Right cardiac atrium (tissue), 5 donors: ENCODE data around the gene BLTP2. TPM values are rescaled to one million over a fixed set of nuclear protein-coding genes. Genes with fewer than 3 reads are reported as not detected.
A peak's percentile ranks its signal among the peaks of the same experiment; 100 is the strongest.
"Not testable (repeated sequence)": the region's sequence is repeated elsewhere in the genome, so short reads cannot be mapped to it uniquely, and the experiment has no call there.

Source experiments
- ATAC-seq, 2 donors: fragments of 200-7000 bp; cut with Tn5 transposase; one replicate each; pipeline versions ENCODE4 v1.8.0 to v1.9.1; 2020; ENCODE audit warnings: moderate library complexity in 2 of 2, mild to moderate bottlenecking in 1 of 2
- DNase-seq, 3 donors: peaks; one replicate each; pipeline ENCODE4 v3.0.0-alpha.2; 2020
- H3K27ac ChIP-seq: one replicate; pipeline ENCODE4 v1.5.1; 2013; ENCODE audit warnings: mild to moderate bottlenecking, low read length, control low read depth, moderate library complexity
- H3K27me3 ChIP-seq: one replicate; pipeline ENCODE4 v1.6.1; 2013; ENCODE audit not compliant: control insufficient read depth, insufficient read depth
- H3K4me1 ChIP-seq: one replicate; pipeline ENCODE4 v1.6.1; 2013; ENCODE audit warnings: low read length; ENCODE audit not compliant: control insufficient read depth, insufficient read depth
- H3K4me3 ChIP-seq: one replicate; pipeline ENCODE4 v1.5.1; 2013; ENCODE audit warnings: low read length, control low read depth
- H3K9me3 ChIP-seq: one replicate; pipeline ENCODE4 v1.6.1; 2013; ENCODE audit warnings: low read length; ENCODE audit not compliant: control insufficient read depth
- WGBS: extraction: QIAGEN DNeasy Blood & Tissue Kit; methylation state at CpG from one replicate; pipeline ENCODE4 v1.1.7; 2013; 5-methylcytosine and 5-hydroxymethylcytosine counted together
- intact Hi-C, 4 donors: fragments of 100-400 bp; cut with DNase I; formaldehyde crosslinking; loops; one replicate each; pipeline versions ENCODE4 v1.11.0 to v1.14.0; 2022 to 2023
- polyA plus RNA-seq: library from polyadenylated mRNA; stranded (reverse); fragments of 200-250 nt; gene quantifications from one replicate; pipeline ENCODE4 v1.2.3, GENCODE V29; 2013
- total RNA-seq, 4 donors: library from RNA; stranded (reverse); fragmentation: NEBNext Ultra II Directional; extraction: Animal tissue kit (Norgen Biotek cat#: 25700); gene quantifications; one replicate each; pipeline ENCODE4 v1.2.1, GENCODE V29; 2021
- donor health status: healthy with polysubstance abuse.
- donor health status: DM: no; HTN: yes; CAD: no.
- donor health status: DM: no; HTN: no; CAD: no.
- donor health status: DM: no; HTN: yes; CAD: no; lungs with severe emphysema.
- donor health status: DM: yes; HTN: yes; CAD: no.

Gene BLTP2
- total and polyA plus RNA-seq, 5 donors = 21.0 to 87.3 (median 80.0) TPM

GRCh38 chr17:28667870-28668269, 22.9 kb upstream of the BLTP2 start:
- Histone ChIP-seq H3K9me3 (no peaks in the 10 kb centered on the region), H3K27ac (no peak overlapping the region), H3K4me1 (no peaks in the 10 kb centered on the region), H3K27me3 (no peaks in the 10 kb centered on the region), H3K4me3 (no peak overlapping the region)
- intact Hi-C loops = no loop called here
- DNase-seq (no peak), ATAC-seq (no peak)
- WGBS = 76% methylated on average over 1 of the region's 1 CpG

GRCh38 chr17:28665994-28666393, 21.0 kb upstream of the BLTP2 start:
- Histone ChIP-seq H3K4me3 (no peak overlapping the region), H3K9me3 (no peaks in the 10 kb centered on the region), H3K27me3 (no peaks in the 10 kb centered on the region), H3K4me1 (no peaks in the 10 kb centered on the region), H3K27ac (no peak overlapping the region)
- intact Hi-C loops = no loop called here
- 79% methylated on average over 2 of the region's 2 CpGs for WGBS
- no peak for DNase-seq
- ATAC-seq = no peak

DNA sequence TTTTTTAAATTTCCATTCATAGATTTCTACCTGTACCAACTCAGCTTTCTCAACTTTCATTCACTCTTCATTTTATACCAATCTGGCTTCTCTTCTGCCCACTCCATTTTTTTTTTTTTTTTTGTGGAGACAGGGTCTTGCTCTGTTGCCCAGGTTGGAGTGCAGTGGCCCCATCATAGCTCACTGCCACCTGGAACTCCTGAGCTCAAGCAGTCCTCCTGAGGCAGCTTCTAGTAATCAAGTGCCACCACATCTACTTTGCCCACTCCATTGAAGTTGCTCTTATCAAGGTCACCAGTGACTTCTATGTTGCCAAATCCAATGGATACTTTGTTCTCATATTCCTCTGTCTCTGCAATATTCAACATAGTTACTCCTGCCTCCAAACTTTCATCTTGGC, 18.8 kb upstream of the BLTP2 start:
- ATAC-seq = no peak
- H3K4me1 ChIP-seq = no peaks in the 10 kb centered on the region
- no peaks in the 10 kb centered on the region for H3K9me3 ChIP-seq
- H3K27me3 ChIP-seq = no peaks in the 10 kb centered on the region
- intact Hi-C loops = no loop called here
- peak overlapping the region; percentile 14 for H3K4me3 ChIP-seq
- H3K27ac ChIP-seq = no peak overlapping the region
- no peak for DNase-seq

GRCh38 chr17:28662527-28662829, 17.5 kb upstream of the BLTP2 start:
- H3K27me3 ChIP-seq = no peaks in the 10 kb centered on the region
- no peak for ATAC-seq
- no peak for DNase-seq
- H3K4me1 ChIP-seq = no peaks in the 10 kb centered on the region
- intact Hi-C loops = no loop called here
- 0% methylated on average over 10 of the region's 10 CpGs for WGBS
- H3K9me3 ChIP-seq = no peaks in the 10 kb centered on the region
- H3K4me3 ChIP-seq = peak overlapping the region; percentile 98
- peak overlapping the region; percentile 92 for H3K27ac ChIP-seq

DNA sequence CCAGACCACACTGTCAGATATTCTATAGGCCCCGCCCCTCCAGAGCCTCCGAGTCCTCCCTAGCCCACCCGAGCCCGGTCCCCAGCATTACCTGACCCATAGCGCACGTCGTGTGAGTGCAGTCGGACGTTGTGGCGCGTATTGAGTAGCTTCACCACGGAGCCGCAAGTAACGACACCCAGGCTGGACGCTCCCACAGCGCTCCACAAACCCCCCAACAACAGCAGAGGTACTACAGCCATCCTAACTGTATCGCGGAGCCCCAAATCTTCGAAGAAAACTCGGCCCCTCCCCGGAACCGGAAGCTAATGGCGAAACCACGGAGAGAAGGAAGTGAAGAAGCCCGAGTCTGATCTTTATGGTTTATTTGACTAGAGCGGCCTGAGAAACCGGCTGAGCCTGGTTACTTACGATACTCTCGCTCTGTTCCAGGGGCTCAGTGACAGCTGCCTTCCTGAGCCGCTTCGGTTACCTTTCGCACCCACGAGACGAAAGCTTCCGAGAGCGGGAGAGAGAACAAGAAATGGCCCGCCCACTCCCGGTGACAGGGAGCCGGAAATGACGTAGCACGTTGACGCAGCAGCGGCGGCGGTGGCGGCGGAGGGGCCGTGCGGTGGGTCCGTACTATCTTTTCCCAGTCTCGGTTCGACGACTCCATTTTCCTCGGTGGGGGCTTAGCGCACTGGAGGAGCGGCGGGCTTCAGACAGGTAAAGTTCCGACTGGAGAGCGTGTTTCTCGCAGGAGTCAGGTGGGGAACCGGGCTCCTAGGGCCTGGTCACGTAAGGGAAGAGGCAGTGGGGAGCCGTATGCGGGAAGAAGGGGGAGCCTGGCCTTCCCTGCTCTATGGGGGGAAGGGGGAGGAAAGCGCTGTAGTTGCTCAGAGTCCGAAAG, 16.9 kb upstream of the BLTP2 start, which contains the start of the genes SDF2 and SUPT6H:
TSS of gene SDF2 (minus strand) at position 272 of the 892 bp plus-strand sequence. CDS start at position 242, 30 bp downstream.
TSS of gene SUPT6H (plus strand) at position 571 of the 892 bp plus-strand sequence. CDS start 11,197 bp downstream, outside the sequence.
- ATAC-seq = peak; percentile 95 to 96
- peak; percentile 91 to 96 (median 95) for DNase-seq
- under 1% methylated on average over 66 of the region's 66 CpGs for WGBS
- intact Hi-C loops = no loop called here
- Histone ChIP-seq H3K9me3 (no peaks in the 10 kb centered on the region), H3K27me3 (no peaks in the 10 kb centered on the region), H3K27ac (peak within 1 kb of the TSS; percentile 92), H3K4me1 (no peaks in the 10 kb centered on the region), H3K4me3 (peak within 1 kb of the TSS; percentile 98)

DNA sequence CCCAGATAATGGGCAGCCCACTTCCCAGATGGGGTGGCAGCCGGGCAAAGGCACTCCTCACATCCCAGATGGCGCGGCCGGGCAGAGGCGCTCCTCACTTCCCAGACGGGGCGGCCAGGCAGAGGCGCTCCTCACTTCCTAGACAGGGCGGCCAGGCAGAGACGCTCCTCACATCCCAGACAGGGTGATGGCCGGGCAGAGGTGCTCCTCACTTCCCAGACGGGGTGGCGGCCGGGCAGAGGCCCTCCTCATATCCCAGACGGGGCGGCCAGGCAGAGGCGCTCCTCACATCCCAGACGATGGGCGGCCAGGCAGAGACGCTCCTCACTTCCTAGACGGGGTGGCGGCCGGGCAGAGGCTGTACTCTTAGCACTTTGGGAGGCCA, 14.5 kb upstream of the BLTP2 start:
- WGBS = 98% methylated on average over 23 of the region's 23 CpGs
- H3K9me3 ChIP-seq, H3K4me3 ChIP-seq, H3K4me1 ChIP-seq, intact Hi-C loops, H3K27ac ChIP-seq, H3K27me3 ChIP-seq, ATAC-seq: not testable (repeated sequence)
- peak in 1 of 3 donors; percentile 51 for DNase-seq

DNA sequence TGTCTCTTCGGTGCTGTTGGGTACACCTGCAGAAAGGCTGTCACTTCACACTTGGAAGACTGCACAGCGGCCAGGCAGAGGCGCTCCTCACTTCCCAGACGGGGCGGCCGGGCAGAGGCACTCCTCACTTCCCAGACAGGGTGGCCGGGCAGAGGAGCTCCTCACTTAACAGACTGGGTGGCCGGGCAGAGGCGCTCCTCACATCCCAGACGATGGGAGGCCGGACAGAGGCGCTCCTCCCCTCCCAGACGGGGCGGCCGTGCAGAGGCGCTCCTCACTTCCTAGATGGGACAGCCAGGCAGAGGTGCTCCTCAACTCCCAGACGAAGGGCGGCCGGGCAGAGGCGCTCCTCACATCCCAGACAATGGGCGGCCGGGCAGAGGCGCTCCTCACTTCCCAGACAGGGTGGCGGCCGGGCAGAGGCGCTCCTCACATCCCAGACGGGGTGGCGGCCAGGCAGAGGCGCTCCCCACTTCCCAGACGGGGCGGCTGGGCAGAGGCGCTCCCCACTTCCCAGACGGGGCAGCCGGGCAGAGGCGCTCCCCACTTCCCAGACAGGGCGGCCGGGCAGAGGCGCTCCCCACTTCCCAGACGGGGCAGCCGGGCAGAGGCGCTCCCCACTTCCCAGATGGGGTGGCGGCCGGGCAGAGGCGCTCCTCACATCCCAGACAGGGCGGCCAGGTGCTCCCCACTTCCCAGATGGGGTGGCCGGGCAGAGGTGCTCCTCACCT, 14.0 kb upstream of the BLTP2 start:
- H3K4me1 ChIP-seq, H3K27me3 ChIP-seq, DNase-seq, H3K4me3 ChIP-seq, intact Hi-C loops, H3K9me3 ChIP-seq, H3K27ac ChIP-seq, ATAC-seq: not testable (repeated sequence)
- WGBS = 98% methylated on average over 46 of the region's 46 CpGs

GRCh38 chr17:28658342-28658741, 13.4 kb upstream of the BLTP2 start:
- H3K27me3 ChIP-seq, intact Hi-C loops, ATAC-seq, DNase-seq, H3K4me1 ChIP-seq, H3K9me3 ChIP-seq, H3K4me3 ChIP-seq, H3K27ac ChIP-seq: not testable (repeated sequence)
- 86% methylated on average over 6 of the region's 8 CpGs for WGBS

- intact Hi-C loops = no loop called here
- 89% methylated on average over 5 of the region's 5 CpGs for WGBS
- no peak overlapping the region for H3K27ac ChIP-seq
Observed at GRCh38 chr17:28657756-28658155, 12.8 kb upstream of the BLTP2 start.

DNA sequence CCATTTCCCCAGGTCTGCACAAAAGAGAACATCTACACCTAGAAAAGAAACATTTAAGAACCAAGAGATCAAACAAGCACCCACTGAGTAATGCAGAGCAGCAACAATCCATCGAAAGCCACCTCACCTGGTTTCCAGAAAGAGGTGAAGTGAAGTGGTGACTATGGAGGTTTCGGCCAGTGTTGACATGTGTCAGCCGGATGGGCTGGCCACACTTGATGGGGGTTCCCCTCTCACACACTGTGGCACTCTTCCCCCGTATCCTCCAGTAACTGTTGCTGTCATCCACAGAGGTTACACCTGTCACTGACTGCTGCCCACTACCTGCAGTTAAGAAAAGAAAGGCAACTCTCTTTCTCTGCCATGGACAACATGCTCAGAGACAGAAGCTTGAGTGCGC, 10.2 kb upstream of the BLTP2 start:
- no peak overlapping the region for H3K4me3 ChIP-seq
- H3K4me1 ChIP-seq = no peaks in the 10 kb centered on the region
- DNase-seq (no peak), ATAC-seq (no peak)
- intact Hi-C loops = no loop called here
- 95% methylated on average over 5 of the region's 5 CpGs for WGBS
- no peaks in the 10 kb centered on the region for H3K27me3 ChIP-seq
- no peaks in the 10 kb centered on the region for H3K9me3 ChIP-seq
- H3K27ac ChIP-seq = no peak overlapping the region

More at GRCh38 chr17:28657756-28658155, 12.8 kb upstream of the BLTP2 start:
- Histone ChIP-seq H3K4me1 (no peaks in the 10 kb centered on the region), H3K9me3 (no peaks in the 10 kb centered on the region), H3K4me3 (no peak overlapping the region), H3K27me3 (no peaks in the 10 kb centered on the region)
- DNase-seq (no peak), ATAC-seq (no peak)

DNA sequence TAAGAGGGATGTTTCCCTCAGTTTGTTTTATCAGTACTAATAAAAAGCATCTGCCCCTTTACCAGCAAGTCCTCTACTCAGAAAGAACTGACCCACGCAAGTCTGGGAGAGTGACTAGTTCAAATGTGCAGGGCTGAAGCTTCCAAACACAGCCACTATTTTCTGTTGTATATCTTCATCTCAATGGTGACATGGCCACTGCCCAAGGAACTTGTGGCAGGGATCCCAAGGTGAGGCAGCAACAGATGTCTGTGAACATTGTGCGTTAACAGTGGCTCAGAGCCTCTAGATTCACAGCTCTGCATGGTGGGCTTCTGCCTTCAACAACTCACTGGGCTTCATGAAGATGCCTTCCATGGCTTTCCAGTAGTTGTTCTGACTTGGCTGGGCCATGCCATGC, 3.7 kb upstream of the BLTP2 start:
- H3K9me3 ChIP-seq = no peaks in the 10 kb centered on the region
- H3K4me3 ChIP-seq = no peak overlapping the region
- H3K27me3 ChIP-seq = no peaks in the 10 kb centered on the region
- H3K27ac ChIP-seq = no peak overlapping the region
- intact Hi-C loops = no loop called here
- H3K4me1 ChIP-seq = peaks cover 2% of the 10 kb centered on the region
- ATAC-seq (no peak), DNase-seq (no peak)
- 56% methylated on average over 2 of the region's 2 CpGs for WGBS
